Calu3 (cell line): ENCODE results near the gene TPRA1. TPM values are rescaled to one million over a fixed set of nuclear protein-coding genes. Genes with fewer than 3 reads are reported as not detected.

Experiments used
- BruUV-seq: library from RNA; stranded (reverse); fragments of 400-500 nt; replicated peaks from 2 replicates; lab custom pipeline; 2021; lab: Mats Ljungman, UMichigan
- CTCF ChIA-PET: fragments of 300-600 bp; sonication (Branson Sonifier 250); formaldehyde crosslinking; loops from one replicate; lab custom pipeline; 2022; ENCODE audit warnings: antibody characterized with exemption; lab: Charles Lee
- DNase-seq: peaks from one replicate; pipeline ENCODE4 v3.0.0; 2022
- H3K27ac Mint-ChIP-seq: one replicate; pipeline ENCODE4 v1.8.0; 2022; ENCODE audit warnings: mixed read lengths; ENCODE audit not compliant: unreplicated experiment
- H3K27me3 Mint-ChIP-seq: one replicate; pipeline ENCODE4 v1.8.0; 2022; ENCODE audit warnings: mixed read lengths; ENCODE audit not compliant: unreplicated experiment
- H3K36me3 Mint-ChIP-seq: one replicate; pipeline ENCODE4 v1.8.0; 2022; ENCODE audit warnings: mild to moderate bottlenecking, moderate library complexity, mixed read lengths; ENCODE audit not compliant: insufficient read depth, unreplicated experiment
- H3K4me1 Mint-ChIP-seq: one replicate; pipeline ENCODE4 v1.8.0; 2022; ENCODE audit warnings: mild to moderate bottlenecking, low read depth, mixed read lengths; ENCODE audit not compliant: unreplicated experiment
- H3K4me3 Mint-ChIP-seq: one replicate; pipeline ENCODE4 v1.8.0; 2022; ENCODE audit warnings: mild to moderate bottlenecking, low read depth, moderate library complexity, mixed read lengths; ENCODE audit not compliant: unreplicated experiment
- H3K9me3 Mint-ChIP-seq: one replicate; pipeline ENCODE4 v1.8.0; 2022; ENCODE audit warnings: low read depth, mixed read lengths; ENCODE audit not compliant: unreplicated experiment
- intact Hi-C: fragments of 100-400 bp; cut with micrococcal nuclease; formaldehyde crosslinking; loops from one replicate; pipeline ENCODE4 v1.10.0; 2022; ENCODE audit not compliant: unreplicated experiment
- total RNA-seq: library from RNA; stranded (reverse); gene quantifications from 2 replicates; pipeline ENCODE4 v1.2.3, GENCODE V29; 2022
- TF ChIP-seq, protein P1 (sequence below): fragments of 200-600 bp; IDR thresholded peaks from one replicate; pipeline ENCODE4 v1.8.0; 2022; ENCODE audit warnings: antibody characterized with exemption; ENCODE audit not compliant: unreplicated experiment

Gene TPRA1
- total RNA-seq, 1 experiment from 2014 or later: 66.4 TPM

DNA sequence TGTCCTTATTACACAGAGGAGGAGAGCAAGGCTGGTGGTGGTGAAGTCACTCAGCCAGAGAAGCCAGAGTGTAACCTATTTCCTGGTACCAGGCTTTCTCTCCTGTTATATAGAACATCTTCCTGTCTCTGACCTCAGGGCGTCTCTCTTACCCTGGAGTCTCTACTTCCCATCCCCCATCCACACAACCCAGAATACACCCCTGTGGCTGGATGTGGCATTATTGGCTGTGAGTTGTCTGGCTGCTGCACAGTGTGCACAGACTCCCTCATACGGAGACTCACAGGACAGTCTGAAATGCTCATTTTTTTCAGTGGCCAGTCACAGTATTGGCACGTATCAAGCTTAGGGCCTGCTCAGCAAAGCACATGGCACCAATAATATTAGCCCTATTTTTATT, 47.0 kb upstream of the TPRA1 start:
- no peak for DNase-seq
- H3K36me3 Mint-ChIP-seq: no peaks in the 10 kb centered on the region
- H3K4me3 Mint-ChIP-seq: no peak overlapping the region
- TF ChIP-seq, protein P1, sequence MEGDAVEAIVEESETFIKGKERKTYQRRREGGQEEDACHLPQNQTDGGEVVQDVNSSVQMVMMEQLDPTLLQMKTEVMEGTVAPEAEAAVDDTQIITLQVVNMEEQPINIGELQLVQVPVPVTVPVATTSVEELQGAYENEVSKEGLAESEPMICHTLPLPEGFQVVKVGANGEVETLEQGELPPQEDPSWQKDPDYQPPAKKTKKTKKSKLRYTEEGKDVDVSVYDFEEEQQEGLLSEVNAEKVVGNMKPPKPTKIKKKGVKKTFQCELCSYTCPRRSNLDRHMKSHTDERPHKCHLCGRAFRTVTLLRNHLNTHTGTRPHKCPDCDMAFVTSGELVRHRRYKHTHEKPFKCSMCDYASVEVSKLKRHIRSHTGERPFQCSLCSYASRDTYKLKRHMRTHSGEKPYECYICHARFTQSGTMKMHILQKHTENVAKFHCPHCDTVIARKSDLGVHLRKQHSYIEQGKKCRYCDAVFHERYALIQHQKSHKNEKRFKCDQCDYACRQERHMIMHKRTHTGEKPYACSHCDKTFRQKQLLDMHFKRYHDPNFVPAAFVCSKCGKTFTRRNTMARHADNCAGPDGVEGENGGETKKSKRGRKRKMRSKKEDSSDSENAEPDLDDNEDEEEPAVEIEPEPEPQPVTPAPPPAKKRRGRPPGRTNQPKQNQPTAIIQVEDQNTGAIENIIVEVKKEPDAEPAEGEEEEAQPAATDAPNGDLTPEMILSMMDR: no peak
- no TSS peak for BruUV-seq
- intact Hi-C loops: no loop called here
- H3K9me3 Mint-ChIP-seq: no peaks in the 10 kb centered on the region
- no peaks in the 10 kb centered on the region for H3K27me3 Mint-ChIP-seq
- CTCF ChIA-PET: interaction anchor here (0.6 kb wide), 1 partner anchor 73 kb away, joined by 3 read pairs; no protein-coding TSS in a partner anchor
- H3K27ac Mint-ChIP-seq: no peak overlapping the region
- no peaks in the 10 kb centered on the region for H3K4me1 Mint-ChIP-seq

DNA sequence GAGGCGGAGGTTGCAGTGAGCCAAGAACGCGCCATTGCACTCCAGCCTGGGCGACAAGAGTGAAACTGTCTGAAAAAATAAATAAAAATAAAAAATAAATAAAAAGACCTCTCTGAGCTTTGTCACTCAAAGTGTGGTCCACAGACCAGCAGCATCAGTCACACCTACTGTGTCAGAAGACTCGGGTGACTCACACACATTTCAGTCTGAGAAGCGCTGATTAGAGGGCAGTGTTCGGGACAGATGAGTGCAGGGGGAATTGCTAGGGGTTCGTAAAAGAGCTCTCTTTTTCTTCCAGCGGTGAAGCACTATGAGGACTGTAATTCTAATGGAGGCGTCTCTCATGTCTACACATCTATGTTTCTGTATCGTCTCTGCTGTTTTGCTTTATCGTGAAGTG, 44.1 kb upstream of the TPRA1 start:
- Mint-ChIP-seq H3K4me3 (no peak overlapping the region), H3K27me3 (peaks cover 24% of the 10 kb centered on the region), H3K9me3 (no peaks in the 10 kb centered on the region), H3K27ac (no peak overlapping the region), H3K36me3 (peaks cover 6% of the 10 kb centered on the region), H3K4me1 (peaks cover 7% of the 10 kb centered on the region)
- DNase-seq: no peak
- intact Hi-C loops: no loop called here
- TF ChIP-seq, protein P1: no peak
- CTCF ChIA-PET: interaction anchor here (0.9 to 1.2 kb wide), 2 partner anchors 10 to 59 kb away, joined by 3 to 4 read pairs; no protein-coding TSS in a partner anchor
- no TSS peak for BruUV-seq

DNA sequence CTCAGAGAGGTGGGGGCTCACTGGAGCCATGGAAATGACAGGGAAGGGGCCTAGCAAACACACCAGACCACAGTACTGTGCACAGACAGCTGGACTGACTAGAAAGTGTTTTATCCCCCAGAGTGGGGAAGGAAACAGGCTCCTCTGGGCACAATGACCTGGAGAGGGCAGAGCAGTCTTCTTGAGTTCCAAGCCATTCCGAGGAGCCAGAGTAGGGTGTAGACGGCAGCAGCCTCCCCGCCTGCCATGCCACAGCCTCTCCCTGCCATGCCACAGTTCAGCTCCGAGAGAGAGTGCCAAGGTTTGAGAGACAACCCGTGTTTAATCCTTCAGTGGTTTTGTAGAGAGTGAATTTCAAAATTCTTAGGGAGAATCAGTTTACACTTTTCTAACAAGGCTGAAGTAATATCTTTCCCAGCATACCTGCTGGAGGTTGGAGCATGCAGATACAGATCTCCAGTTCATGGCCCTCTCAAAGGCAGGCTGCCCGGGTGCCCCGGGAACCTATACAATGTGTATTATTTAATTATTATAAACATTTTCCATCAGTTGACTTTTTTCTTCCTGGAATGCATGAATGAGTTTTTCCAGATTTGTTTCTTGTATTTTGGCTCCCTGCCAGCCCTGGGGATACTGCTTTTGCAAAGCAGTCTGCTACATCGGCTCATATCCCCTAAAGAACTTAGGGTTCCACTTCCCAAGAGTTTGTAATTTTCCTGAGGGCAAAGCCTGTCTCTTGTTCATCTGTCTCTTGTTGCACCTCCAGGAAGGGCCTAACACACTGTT, 41.7 kb upstream of the TPRA1 start:
- TF ChIP-seq, protein P1: no peak
- H3K9me3 Mint-ChIP-seq: no peaks in the 10 kb centered on the region
- H3K4me1 Mint-ChIP-seq: peaks cover 10% of the 10 kb centered on the region
- H3K27ac Mint-ChIP-seq: no peak overlapping the region
- intact Hi-C loops: no loop called here
- H3K27me3 Mint-ChIP-seq: peaks cover 47% of the 10 kb centered on the region
- peaks cover 21% of the 10 kb centered on the region for H3K36me3 Mint-ChIP-seq
- no TSS peak for BruUV-seq
- no peak for DNase-seq
- CTCF ChIA-PET: interaction anchor here (1.5 kb wide), 1 partner anchor 11 kb away, joined by 3 read pairs; no protein-coding TSS in a partner anchor
- H3K4me3 Mint-ChIP-seq: no peak overlapping the region

DNA sequence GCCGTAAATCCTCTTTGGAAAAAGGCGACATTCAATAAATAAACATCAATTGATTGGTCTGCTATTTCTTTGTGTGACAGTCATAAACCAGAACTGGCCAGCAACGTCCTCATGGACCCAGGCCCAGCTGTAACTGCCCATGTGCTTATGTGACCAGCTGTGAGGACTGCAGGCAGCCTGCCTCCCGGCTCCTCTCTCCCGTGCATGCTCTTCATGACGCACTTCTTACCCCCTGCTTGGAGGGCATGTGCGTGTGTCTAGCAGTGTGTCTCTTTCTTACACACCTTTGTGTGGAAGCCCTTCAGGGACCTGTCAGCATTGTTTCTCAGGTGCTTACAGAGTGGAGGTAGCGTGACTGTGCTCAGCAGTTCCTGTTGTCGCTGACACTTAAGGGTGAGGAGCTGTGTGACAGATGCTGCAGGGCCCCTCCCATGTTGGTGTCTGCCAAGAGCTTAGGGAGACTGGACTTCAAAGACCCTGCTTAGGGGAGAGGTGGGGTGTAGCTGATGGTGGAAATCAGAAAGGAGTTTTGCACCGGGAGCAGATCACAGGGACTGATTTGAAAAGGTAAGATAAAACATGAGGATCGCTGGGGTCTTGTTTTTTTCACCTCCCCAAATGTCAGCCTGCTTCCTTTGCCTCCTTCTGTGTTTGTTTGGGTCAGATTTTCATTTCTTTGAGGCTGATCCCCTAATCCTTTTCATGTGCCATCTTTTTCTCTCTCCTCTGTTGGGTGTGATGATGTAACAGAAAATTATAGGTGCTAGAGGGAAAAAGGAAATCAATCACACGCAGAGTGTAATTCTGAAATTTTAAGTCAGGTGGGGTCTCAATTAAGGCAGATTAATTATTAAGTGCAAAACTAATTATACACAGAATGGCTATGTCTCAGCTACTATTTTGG, 40.5 kb upstream of the TPRA1 start:
- DNase-seq: no peak
- TF ChIP-seq, protein P1: no peak
- H3K4me3 Mint-ChIP-seq: no peak overlapping the region
- intact Hi-C loops: no loop called here
- peaks cover 21% of the 10 kb centered on the region for H3K36me3 Mint-ChIP-seq
- H3K27ac Mint-ChIP-seq: no peak overlapping the region
- H3K4me1 Mint-ChIP-seq: peaks cover 10% of the 10 kb centered on the region
- no TSS peak for BruUV-seq
- H3K9me3 Mint-ChIP-seq: no peaks in the 10 kb centered on the region
- CTCF ChIA-PET: interaction anchor here (1.5 kb wide), 1 partner anchor 10 kb away, joined by 3 read pairs; no protein-coding TSS in a partner anchor
- H3K27me3 Mint-ChIP-seq: peaks cover 53% of the 10 kb centered on the region
